ENCODE results near the gene ZCCHC7.
"Not testable (repeated sequence)": the region's sequence is repeated elsewhere in the genome, so short reads cannot be mapped to it uniquely, and the experiment has no call there.

The ZCCHC7 gene

GRCh38 chr9:37121881-37122280 lies 1.5 kb downstream of the ZCCHC7 start:
- DNase-seq, result no peak

GRCh38 chr9:37126214-37126788 lies 5.9 kb downstream of the ZCCHC7 start:
- no peak for DNase-seq

- DNase-seq, result no peak
These were observed 6.6 kb downstream of the ZCCHC7 start for GRCh38 chr9:37127018-37127417.

- DNase-seq, result no peak
These were observed 7.7 kb downstream of the ZCCHC7 start for GRCh38 chr9:37128051-37128450.

- no peak for DNase-seq
These were observed 13.8 kb downstream of the ZCCHC7 start for GRCh38 chr9:37134166-37134565.

DNA sequence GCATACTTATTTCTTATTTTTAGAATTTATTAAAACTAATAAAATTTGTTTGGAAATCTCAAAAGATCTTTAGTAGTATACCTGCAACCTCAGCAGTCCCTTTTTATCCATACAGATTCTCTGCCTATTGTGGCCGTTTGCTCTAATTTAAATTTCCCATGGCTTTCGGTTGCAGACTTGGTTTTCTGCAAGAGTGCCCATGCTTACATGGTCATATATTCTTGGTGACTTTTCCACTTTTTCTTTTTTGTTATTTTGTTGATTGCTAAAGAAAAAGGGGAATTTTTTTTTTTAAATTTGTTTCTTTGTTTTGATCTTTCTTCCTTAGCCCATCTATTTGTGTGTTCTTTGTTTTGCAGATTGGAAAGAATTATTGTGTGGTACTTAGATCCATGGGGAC lies 20.6 kb downstream of the ZCCHC7 start:
- DNase-seq, result no peak

- no peak for DNase-seq
These were observed 24.4 kb downstream of the ZCCHC7 start for GRCh38 chr9:37144762-37145161.

DNA sequence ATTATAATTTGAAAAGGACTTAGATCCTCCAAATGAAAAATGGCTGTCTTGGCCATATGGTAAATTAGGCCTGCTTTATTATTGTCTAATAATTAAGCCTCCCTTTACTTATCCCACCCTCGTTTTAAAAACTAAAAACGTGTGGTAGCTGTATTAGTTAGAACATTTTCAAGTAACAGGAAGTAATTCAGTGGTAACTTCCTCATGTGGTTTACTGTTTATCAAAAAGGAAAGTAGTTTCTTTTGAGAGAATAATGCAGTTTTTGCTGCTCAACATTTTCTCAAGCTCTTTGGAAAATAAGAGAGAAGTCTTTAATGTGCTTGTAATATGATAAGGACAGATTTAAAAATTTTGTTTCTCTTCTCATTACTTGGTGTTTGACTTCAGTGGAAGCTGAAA lies 26.0 kb downstream of the ZCCHC7 start:
- no peak for DNase-seq

DNA sequence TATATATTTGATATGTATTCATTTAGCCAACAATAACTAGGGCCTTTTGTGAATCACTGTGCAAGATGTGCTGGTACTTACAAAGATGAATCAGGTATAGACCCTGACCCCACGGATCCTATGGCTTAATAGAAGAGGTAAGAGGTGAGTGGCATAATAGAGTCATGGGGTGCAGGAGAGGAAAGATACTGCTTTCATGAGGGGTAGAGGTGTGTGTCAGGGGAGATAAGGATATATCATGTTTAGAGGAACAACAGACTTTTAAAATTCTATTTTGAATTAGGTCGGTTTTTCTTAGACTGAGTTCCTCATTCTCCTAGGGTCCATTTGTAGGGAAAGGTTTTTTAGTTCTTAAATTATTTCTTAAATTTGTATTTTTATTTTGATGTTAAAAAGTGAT lies 27.8 kb downstream of the ZCCHC7 start:
- no peak for DNase-seq

- DNase-seq, result no peak
These were observed 29.4 kb downstream of the ZCCHC7 start for GRCh38 chr9:37149666-37150308.

- DNase-seq, result no peak
These were observed 30.0 kb downstream of the ZCCHC7 start for GRCh38 chr9:37150415-37150814.

DNA sequence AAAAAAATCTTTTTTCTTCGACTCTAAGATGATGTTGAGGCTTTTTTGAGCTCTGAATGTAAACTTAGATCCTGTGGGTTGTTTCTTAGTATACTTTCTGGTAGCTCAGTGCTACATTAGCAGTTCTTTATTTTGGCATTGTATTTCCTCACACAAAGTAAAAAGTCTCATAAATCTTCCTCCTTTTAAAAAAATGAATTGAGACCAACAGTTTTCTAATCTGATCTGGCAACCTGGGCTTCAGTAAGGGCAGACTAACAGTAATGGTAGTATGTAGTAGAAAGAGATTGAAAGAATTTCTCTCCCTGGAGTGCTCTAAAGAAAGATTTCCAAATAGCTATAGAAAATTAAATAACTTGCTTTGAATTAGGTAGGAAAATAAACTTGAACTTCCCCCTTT lies 31.4 kb downstream of the ZCCHC7 start:
- no peak for DNase-seq

DNA sequence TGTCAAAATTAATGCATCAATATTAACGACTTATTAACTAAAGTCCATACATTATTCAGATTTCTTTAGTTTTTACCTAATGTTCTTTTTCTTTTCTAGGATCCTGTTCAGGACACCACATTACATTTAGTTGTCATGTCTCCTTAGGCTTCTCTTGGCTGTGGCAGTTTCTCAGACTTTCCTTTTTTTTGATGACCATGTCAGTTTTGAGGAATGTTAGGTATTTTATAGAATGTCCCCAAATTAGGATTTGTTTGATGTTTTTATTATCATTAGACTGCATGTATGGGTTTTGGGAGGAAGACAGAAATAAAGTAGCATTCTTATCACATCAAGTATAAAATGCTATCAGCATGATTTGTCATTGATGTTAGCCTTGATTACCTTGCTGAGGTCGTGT lies 32.0 kb downstream of the ZCCHC7 start:
- no peak for DNase-seq

DNA sequence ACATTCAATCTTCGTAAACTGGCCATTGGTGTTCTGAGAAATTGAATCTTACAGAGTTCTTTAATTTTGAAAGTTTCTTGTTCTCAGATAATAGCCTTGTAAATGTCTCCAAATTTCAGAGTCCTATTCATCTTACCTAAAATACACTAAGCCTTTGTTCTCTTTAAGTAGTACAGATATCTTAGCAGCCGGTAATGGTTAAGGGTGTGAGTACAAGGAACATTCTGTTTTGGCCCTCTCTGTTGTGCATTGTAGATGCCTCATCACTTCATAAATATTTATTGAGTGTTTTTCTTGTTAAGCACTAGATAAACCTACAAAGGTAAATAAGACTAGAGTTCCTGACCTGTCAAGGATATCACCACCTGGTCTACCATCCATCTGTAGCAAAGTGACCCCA lies 35.2 kb downstream of the ZCCHC7 start:
- DNase-seq, result no peak

DNA sequence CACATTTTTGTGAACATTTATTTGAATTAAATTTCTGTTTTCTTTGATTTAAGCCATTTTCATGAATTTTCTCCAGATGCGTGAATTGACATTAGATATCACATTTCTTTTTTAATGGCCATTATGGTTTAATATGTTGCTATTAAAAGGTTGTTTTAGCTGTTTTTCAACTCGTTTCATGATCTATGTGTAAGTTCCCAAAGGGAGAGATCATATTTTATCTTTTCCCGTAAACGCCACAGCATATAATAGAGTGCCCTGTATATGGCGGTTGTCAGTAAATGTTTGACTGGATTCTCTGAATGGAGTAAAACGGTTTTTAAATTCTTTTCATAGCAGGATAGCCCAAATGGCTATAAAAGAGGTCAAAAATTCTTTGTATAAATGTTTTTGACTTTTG lies 35.8 kb downstream of the ZCCHC7 start:
- no peak for DNase-seq

GRCh38 chr9:37156781-37157356 lies 36.5 kb downstream of the ZCCHC7 start:
- DNase-seq, result no peak

DNA sequence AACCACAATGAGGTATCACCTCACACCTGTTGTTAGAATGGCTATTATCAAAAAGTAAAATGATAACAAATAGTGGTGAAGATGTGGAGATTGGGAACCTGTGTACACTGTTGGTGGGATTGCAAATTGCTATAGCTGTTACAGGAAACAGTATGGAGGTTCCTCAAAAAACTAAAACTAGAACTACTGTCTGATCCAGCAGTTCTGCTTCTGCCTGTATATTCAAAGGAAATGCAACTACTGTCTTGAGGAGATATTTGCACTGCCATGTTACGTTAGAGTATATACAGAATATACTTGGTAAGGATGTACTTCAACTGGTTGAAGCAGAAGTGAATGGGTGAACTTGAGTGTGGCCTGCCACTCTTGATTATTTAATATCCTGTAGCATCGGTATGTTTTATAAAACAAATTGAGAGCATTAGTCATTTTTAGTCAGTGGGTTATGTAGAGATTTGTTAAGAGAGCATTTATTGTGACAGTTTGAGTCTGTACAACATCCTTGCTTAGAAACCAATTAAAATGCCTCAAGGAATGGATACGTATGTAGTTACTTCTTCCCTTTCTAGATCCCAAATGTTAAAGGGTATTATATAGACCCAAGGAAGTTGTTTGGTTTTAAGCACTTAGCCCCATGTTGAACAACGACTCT lies 37.5 kb downstream of the ZCCHC7 start:
- no peak for DNase-seq

- no peak for DNase-seq
These were observed 42.9 kb downstream of the ZCCHC7 start for GRCh38 chr9:37163299-37163698.

DNA sequence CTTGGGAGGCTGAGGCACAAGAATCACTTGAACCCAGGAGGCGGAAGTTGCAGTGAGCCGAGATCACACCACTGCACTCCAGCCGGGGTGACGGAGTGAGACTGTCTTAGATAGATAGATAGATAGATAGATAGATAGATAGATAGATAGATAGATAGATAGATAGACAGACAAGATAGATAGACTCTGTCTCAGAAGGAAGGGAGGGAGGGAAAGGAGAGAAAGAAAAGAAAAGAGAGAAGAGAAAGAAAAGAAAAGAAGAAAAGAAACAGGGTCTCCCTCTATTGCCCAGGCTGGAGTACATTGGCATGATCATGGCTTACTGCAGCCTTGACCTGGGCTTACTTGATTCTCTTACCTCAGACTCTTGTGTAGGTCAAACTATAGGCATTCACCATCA lies 44.0 kb downstream of the ZCCHC7 start:
- DNase-seq, result not testable (repeated sequence)

DNA sequence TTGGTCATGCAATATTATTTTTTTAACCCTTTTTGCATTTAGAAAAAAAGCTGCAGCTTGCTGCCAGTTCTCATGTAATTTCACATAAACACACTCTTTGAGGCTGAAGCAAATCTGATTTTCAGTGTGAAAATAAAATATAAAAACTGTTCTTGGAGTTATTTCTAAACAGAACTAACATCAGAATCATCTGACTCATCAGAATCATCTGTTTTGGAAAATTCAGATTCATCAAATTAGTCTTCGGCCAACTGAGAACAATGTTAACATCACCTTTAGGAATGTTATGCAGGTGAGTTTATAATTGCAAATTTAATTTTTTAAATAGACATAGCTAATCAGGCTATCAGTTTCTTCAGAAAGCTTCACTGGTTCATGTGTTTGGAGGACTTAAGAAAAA lies 45.3 kb downstream of the ZCCHC7 start:
- DNase-seq, result no peak

GRCh38 chr9:37167456-37168047 lies 47.2 kb downstream of the ZCCHC7 start:
- DNase-seq, result no peak

DNA sequence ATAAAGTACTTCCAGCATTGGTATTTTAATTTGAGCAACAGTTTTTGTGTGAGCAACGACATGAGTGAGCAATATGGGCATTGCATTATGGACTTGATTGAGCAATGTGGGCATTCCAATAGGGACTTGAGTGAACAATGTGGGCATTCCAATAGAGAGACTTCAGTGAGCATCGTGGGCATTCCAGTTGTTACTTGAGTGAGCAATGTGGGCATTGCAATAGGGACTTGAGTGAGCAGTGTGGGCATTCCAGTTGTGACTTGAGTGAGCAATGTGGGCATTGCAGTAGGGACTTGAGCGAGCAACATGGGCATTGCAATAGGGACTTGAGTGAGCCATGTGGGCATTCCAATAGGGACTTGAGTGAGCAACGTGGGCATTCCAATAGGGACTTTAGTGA lies 52.2 kb downstream of the ZCCHC7 start:
- no peak for DNase-seq

DNA sequence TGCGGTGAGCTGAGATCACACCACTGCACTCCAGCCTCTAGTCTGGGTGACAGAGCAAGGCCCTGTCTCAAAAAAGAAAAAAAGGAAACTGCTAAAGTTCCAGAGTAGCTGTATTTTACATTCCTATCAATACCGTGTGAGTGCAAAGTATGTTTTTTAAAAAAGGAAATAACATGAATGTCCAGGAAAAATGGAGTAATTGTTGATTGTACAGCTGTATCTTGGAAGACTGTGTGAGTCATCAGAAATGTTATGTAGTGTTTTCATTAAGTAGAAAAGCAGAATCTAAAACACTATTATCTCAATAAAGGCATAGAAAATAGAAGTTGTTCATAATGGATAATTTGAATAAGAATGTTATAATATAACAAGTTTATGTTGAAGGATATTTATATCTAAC lies 53.9 kb downstream of the ZCCHC7 start:
- DNase-seq, result no peak

DNA sequence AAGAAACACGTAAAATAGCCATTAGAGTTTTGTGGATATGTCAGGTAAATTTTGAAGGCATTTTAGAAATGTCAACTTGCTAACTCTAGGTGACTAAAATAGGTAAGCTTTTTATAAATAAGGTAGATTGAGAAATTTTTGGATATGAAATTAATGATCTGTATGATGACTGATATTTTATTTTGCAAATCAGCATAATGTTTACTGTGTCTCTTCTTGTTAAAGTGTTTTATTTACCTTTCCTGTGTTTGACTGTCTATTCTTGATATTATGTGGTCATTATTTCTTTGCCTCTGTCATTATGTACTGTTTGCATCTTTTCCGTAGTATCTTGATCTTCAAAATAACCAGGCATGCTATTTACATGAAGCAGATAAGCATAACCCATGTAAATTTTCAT lies 58.4 kb downstream of the ZCCHC7 start:
- DNase-seq, result no peak

Data from stimulated activated CD4-positive, alpha-beta T cell treated with anti-CD3 and anti-CD28 coated beads, Interleukin-2, amount 100 ng/mL, for 24 hours (primary cell).